ENCODE measurements around the gene FBH1. TPM values are rescaled to one million over a fixed set of nuclear protein-coding genes. Genes with fewer than 3 reads are reported as not detected.

Gene FBH1
- polyA plus RNA-seq, 1 donor from 2014 or later = 41.1 TPM

DNA sequence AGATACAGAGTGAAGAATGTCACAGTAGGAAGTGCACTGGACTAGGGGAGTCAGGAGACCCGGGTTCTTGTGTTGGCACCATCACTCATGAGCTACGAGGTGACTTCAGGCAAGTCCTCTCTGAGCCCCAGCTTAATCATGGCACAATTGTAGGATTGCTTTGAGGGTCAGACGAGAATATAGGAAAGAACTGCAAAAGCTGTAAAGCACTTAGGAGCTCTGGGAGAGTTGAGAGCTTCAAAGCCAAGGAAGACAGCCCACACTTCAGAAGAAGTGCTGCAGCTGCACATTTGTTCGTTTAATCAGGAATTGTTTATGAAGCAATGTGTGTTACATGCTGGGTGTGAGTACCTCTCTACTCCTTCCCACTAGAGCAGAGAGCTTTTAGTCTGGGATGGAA lies 4.4 kb downstream of the FBH1 start:
- Histone ChIP-seq H3K79me2 (replicated peaks; ENCODE audit: insufficient read depth, low read length) (peaks cover 49% of the 10 kb centered on the region), H3K27ac (ENCODE audit: low read length) (no peak overlapping the region), H3K27me3 (ENCODE audit: insufficient read depth, low read depth, low read length) (no peaks in the 10 kb centered on the region), H3K4me3 (ENCODE audit: low read length) (no peak overlapping the region), H3K36me3 (ENCODE audit: insufficient read depth, low read length) (peaks cover 16% of the 10 kb centered on the region), H3K9me3 (ENCODE audit: low read length) (no peaks in the 10 kb centered on the region), H3K9ac (ENCODE audit: low read length) (no peak overlapping the region), H3K4me2 (ENCODE audit: low read length) (no peak overlapping the region), H4K20me1 (ENCODE audit: insufficient read depth) (no peaks in the 10 kb centered on the region), H3F3A (ENCODE audit: insufficient read depth, low read length, poor library complexity, severe bottlenecking) (no peaks in the 10 kb centered on the region), H2AFZ (ENCODE audit: low read depth, low read length) (no peak overlapping the region), H3K9me2 (ENCODE audit: insufficient read depth, low read length) (no peaks in the 10 kb centered on the region)
- no peak for TF ChIP-seq RAD21 (conservative IDR thresholded peaks at IDR 0.05)
- TF ChIP-seq, protein P1, sequence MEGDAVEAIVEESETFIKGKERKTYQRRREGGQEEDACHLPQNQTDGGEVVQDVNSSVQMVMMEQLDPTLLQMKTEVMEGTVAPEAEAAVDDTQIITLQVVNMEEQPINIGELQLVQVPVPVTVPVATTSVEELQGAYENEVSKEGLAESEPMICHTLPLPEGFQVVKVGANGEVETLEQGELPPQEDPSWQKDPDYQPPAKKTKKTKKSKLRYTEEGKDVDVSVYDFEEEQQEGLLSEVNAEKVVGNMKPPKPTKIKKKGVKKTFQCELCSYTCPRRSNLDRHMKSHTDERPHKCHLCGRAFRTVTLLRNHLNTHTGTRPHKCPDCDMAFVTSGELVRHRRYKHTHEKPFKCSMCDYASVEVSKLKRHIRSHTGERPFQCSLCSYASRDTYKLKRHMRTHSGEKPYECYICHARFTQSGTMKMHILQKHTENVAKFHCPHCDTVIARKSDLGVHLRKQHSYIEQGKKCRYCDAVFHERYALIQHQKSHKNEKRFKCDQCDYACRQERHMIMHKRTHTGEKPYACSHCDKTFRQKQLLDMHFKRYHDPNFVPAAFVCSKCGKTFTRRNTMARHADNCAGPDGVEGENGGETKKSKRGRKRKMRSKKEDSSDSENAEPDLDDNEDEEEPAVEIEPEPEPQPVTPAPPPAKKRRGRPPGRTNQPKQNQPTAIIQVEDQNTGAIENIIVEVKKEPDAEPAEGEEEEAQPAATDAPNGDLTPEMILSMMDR (IDR thresholded peaks at IDR 0.05; ENCODE audit: poor library complexity, severe bottlenecking) = no peak
- no peak for TF ChIP-seq SMC3 (conservative IDR thresholded peaks at IDR 0.05; ENCODE audit: poor library complexity)

GRCh38 chr10:5894873-5895272 lies 4.8 kb downstream of the FBH1 start:
- Histone ChIP-seq H3K36me3 (ENCODE audit: insufficient read depth, low read length) (peaks cover 16% of the 10 kb centered on the region), H3K27me3 (ENCODE audit: insufficient read depth, low read depth, low read length) (no peaks in the 10 kb centered on the region), H3K4me3 (ENCODE audit: low read length) (no peak overlapping the region), H3K9me2 (ENCODE audit: insufficient read depth, low read length) (no peaks in the 10 kb centered on the region), H3K9me3 (ENCODE audit: low read length) (no peaks in the 10 kb centered on the region), H3K9ac (ENCODE audit: low read length) (no peak overlapping the region), H3K4me2 (ENCODE audit: low read length) (no peak overlapping the region), H2AFZ (ENCODE audit: low read depth, low read length) (no peak overlapping the region), H4K20me1 (ENCODE audit: insufficient read depth) (no peaks in the 10 kb centered on the region), H3K79me2 (replicated peaks; ENCODE audit: insufficient read depth, low read length) (peaks cover 49% of the 10 kb centered on the region), H3K27ac (ENCODE audit: low read length) (no peak overlapping the region), H3F3A (ENCODE audit: insufficient read depth, low read length, poor library complexity, severe bottlenecking) (no peaks in the 10 kb centered on the region)
- no peak for TF ChIP-seq EZH2 (IDR thresholded peaks at IDR 0.05; ENCODE audit: borderline replicate concordance, insufficient read depth, low read length, poor library complexity, severe bottlenecking)
- TF ChIP-seq EP300 (conservative IDR thresholded peaks at IDR 0.05; ENCODE audit: poor library complexity, severe bottlenecking) = no peak
- TF ChIP-seq SMC3 (conservative IDR thresholded peaks at IDR 0.05; ENCODE audit: poor library complexity) = no peak
- TF ChIP-seq REST (IDR thresholded peaks at IDR 0.05; ENCODE audit: borderline replicate concordance) = no peak
- TF ChIP-seq, protein P1 (IDR thresholded peaks at IDR 0.05; ENCODE audit: poor library complexity, severe bottlenecking) = no peak
- TF ChIP-seq RAD21 (conservative IDR thresholded peaks at IDR 0.05) = no peak
- TF ChIP-seq MXI1 (conservative IDR thresholded peaks at IDR 0.05; ENCODE audit: poor library complexity, severe bottlenecking) = no peak
- no peak for TF ChIP-seq TAF1 (IDR thresholded peaks at IDR 0.05; ENCODE audit: low read depth)
- TF ChIP-seq POLR2AphosphoS5 (IDR thresholded peaks at IDR 0.05) = no peak

Measured in neural cell (in vitro differentiated cells).